Measurements from ENCODE around the gene FOXP2. TPM values are rescaled to one million over a fixed set of nuclear protein-coding genes. Genes with fewer than 3 reads are reported as not detected.

The FOXP2 gene
- total and polyA plus RNA-seq, 4 experiments from 2014 or later = not detected

DNA sequence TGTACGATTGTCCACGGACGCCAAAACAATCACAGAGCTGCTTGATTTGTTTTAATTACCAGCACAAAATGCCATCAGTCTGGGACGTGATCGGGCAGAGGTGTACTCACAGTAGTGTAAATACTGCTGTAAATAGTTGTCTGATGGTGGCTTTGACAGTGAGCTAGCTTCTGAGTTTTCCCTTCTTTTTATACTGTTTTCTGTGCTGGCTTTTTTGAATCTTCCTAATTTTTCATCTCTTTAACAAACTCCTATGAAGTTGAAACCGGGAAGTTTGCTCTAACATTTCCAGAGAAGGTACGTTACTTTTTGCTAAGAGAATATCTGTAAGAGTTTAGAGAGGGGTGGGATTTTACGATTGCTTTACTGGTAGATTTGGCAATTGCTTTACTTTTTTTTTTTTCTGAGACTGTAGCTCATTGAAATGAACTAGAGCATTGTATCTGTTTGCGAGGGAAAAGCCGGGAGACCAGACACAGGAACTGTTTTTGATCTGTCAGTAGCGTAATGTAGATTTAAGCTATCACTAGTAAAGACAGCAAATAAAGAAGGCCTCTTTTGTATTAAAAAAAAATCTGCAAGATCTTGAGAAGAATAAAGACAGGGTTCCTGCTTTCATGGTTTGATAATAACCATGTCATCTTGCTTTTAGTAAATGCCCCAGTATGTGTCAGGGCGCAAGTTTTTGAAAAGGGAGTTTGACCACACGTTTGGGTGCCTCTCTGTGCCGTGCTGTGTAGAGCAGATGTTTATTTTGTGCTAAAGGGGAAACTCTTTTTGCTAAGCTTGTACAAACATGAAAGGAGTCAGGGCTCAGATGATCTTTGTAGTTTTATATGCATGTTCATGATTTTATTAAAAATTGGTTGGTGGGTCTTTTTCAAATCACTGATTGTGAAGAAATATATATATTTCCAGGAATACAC is 712 bp downstream of the FOXP2 start:
- no peak overlapping the region for H3K27ac Mint-ChIP-seq
- Histone ChIP-seq H3K9me3 (ENCODE audit: control insufficient read depth in 1 of 2, low read length in 2 of 2) (no peaks in the 10 kb centered on the region), H3K27me3 (ENCODE audit: insufficient read depth, low read length) (no peaks in the 10 kb centered on the region), H3K4me1 (ENCODE audit: insufficient read depth, low read length) (no peaks in the 10 kb centered on the region), H3K27ac (ENCODE audit: low read depth, low read length) (no peak overlapping the region), H3K36me3 (ENCODE audit: insufficient read depth, low read length) (no peaks in the 10 kb centered on the region), H3K4me3 (ENCODE audit: low read length in 2 of 2) (no peak overlapping the region)
- no peaks in the 10 kb centered on the region for H3K9me3 Mint-ChIP-seq
- ChIA-PET POLR2A (ENCODE audit: partially characterized antibody) (no interaction called here), CTCF (ENCODE audit: partially characterized antibody) (interaction anchor here (0.6 kb wide), 1 partner anchor 110 kb away, joined by 3 read pairs; no protein-coding TSS in a partner anchor)
- H3K4me3 Mint-ChIP-seq = no peak overlapping the region
- DNase-seq = no peak
- intact Hi-C loops (cut with micrococcal nuclease) = no loop called here
- peaks cover 2 to 3% of the 10 kb centered on the region in 2 donors for H3K27me3 Mint-ChIP-seq
- H3K4me1 Mint-ChIP-seq = no peaks in the 10 kb centered on the region
- no peaks in the 10 kb centered on the region for H3K36me3 Mint-ChIP-seq

DNA sequence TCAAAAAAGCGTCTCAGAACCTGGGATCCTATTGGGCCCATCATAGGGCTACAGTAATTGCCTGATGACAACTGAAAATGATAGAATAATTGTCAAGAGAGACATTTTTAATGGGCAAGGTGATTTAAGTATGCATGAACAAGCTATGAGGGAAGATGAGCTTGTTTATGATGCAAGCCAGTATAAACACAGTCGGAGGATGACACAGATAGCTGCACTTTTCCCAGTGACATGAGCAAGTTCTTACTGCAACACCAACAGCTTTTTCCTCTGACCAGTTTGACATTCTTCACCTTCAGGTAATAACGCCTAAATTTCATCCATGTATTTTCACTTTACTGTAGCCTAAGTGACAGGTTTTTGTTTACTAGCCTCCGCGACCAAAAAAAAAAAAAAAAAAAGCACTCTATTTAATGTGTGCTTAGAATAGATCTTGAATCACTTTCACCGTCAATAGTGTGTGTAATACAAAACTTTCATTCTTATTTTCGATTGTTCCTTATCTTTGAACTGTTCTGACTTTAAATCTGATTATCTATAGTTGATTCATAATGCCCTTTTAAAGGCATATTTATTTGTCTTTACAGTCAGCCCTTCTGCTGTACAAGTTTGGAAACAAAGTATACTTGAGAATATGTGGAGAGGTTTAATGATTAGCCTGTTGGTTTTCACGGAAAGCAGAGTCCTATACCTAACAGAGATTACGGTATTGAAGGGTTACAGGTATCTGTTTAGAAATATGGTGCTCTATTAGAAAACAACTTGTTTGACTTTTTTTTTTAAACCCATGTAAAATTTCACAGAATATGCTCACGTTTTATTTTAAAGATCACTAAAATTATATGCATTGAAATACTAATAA is 1.7 kb downstream of the FOXP2 start:
- DNase-seq = no peak
- no peaks in the 10 kb centered on the region for H3K36me3 ChIP-seq (ENCODE audit: insufficient read depth, low read length)
- no peaks in the 10 kb centered on the region for H3K27me3 ChIP-seq (ENCODE audit: insufficient read depth, low read length)
- no peak overlapping the region for H3K4me3 ChIP-seq (ENCODE audit: low read length in 2 of 2)
- Mint-ChIP-seq H3K36me3 (no peaks in the 10 kb centered on the region), H3K4me1 (no peaks in the 10 kb centered on the region), H3K27me3 (peaks cover 0 to 3% of the 10 kb centered on the region in 2 donors), H3K27ac (no peak overlapping the region), H3K9me3 (no peaks in the 10 kb centered on the region), H3K4me3 (no peak overlapping the region)
- ChIA-PET CTCF (ENCODE audit: partially characterized antibody) (no interaction called here), POLR2A (ENCODE audit: partially characterized antibody) (no interaction called here)
- H3K27ac ChIP-seq (ENCODE audit: low read depth, low read length) = no peak overlapping the region
- H3K4me1 ChIP-seq (ENCODE audit: insufficient read depth, low read length) = no peaks in the 10 kb centered on the region
- intact Hi-C loops (cut with micrococcal nuclease) = no loop called here
- H3K9me3 ChIP-seq (ENCODE audit: control insufficient read depth in 1 of 2, low read length in 2 of 2) = no peaks in the 10 kb centered on the region

DNA sequence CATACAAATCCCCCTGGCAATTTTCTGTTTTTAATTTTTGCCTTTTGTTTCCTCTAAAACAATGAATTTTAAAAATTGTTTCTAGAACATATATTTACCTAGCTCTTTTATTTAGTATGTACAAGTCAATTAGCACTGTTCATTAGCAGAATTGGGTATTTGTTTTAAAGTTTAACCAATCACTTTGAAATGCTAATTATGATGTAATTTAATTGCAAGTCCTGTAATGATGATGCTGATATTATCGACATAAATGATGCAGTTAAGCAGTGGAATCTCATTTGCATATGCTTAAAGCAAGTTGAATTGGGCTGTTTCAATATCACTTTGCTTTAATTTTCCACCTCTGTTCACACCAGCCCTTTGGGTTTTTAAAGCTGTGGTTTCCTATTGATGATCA is 2.7 kb downstream of the FOXP2 start:
- Histone ChIP-seq H3K4me1 (ENCODE audit: insufficient read depth, low read length) (no peaks in the 10 kb centered on the region), H3K4me3 (ENCODE audit: low read length in 2 of 2) (no peak overlapping the region), H3K9me3 (ENCODE audit: control insufficient read depth in 1 of 2, low read length in 2 of 2) (no peaks in the 10 kb centered on the region), H3K36me3 (ENCODE audit: insufficient read depth, low read length) (no peaks in the 10 kb centered on the region), H3K27me3 (ENCODE audit: insufficient read depth, low read length) (no peaks in the 10 kb centered on the region), H3K27ac (ENCODE audit: low read depth, low read length) (no peak overlapping the region)
- ChIA-PET CTCF (ENCODE audit: partially characterized antibody) (no interaction called here), POLR2A (ENCODE audit: partially characterized antibody) (no interaction called here)
- Mint-ChIP-seq H3K27me3 (peaks cover 0 to 3% of the 10 kb centered on the region in 2 donors), H3K4me1 (no peaks in the 10 kb centered on the region), H3K4me3 (no peak overlapping the region), H3K27ac (no peak overlapping the region), H3K36me3 (no peaks in the 10 kb centered on the region), H3K9me3 (no peaks in the 10 kb centered on the region)
- intact Hi-C loops (cut with micrococcal nuclease) = no loop called here
- no peak for DNase-seq

DNA sequence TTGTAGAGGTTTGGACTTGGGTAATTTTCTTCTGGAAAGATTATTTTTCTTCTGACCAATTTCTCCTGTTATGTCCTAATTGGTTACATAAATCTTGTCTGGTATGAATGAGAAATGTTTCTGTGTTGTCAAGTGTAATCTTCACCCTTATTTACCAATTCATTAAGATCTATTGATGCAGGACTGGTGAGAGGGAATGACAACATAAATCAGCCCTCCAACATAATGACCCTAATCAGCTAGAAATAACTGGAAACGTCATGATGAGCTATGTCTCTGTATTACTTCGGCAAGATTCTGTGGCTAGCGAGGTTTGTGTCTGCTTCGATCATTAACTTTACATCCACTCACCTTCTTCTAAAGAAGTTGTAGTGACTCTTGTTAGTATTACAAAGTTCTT is 3.5 kb downstream of the FOXP2 start:
- no peaks in the 10 kb centered on the region for H3K9me3 Mint-ChIP-seq
- Histone ChIP-seq H3K36me3 (ENCODE audit: insufficient read depth, low read length) (no peaks in the 10 kb centered on the region), H3K4me1 (ENCODE audit: insufficient read depth, low read length) (no peaks in the 10 kb centered on the region), H3K27ac (ENCODE audit: low read depth, low read length) (no peak overlapping the region), H3K4me3 (ENCODE audit: low read length in 2 of 2) (no peak overlapping the region), H3K9me3 (ENCODE audit: control insufficient read depth in 1 of 2, low read length in 2 of 2) (no peaks in the 10 kb centered on the region), H3K27me3 (ENCODE audit: insufficient read depth, low read length) (no peaks in the 10 kb centered on the region)
- ChIA-PET POLR2A (ENCODE audit: partially characterized antibody) (no interaction called here), CTCF (ENCODE audit: partially characterized antibody) (no interaction called here)
- DNase-seq = no peak
- H3K27me3 Mint-ChIP-seq = peaks cover 0 to 3% of the 10 kb centered on the region in 2 donors
- no peak overlapping the region for H3K27ac Mint-ChIP-seq
- intact Hi-C loops (cut with micrococcal nuclease) = no loop called here
- no peak overlapping the region for H3K4me3 Mint-ChIP-seq
- no peaks in the 10 kb centered on the region for H3K36me3 Mint-ChIP-seq
- H3K4me1 Mint-ChIP-seq = no peaks in the 10 kb centered on the region

DNA sequence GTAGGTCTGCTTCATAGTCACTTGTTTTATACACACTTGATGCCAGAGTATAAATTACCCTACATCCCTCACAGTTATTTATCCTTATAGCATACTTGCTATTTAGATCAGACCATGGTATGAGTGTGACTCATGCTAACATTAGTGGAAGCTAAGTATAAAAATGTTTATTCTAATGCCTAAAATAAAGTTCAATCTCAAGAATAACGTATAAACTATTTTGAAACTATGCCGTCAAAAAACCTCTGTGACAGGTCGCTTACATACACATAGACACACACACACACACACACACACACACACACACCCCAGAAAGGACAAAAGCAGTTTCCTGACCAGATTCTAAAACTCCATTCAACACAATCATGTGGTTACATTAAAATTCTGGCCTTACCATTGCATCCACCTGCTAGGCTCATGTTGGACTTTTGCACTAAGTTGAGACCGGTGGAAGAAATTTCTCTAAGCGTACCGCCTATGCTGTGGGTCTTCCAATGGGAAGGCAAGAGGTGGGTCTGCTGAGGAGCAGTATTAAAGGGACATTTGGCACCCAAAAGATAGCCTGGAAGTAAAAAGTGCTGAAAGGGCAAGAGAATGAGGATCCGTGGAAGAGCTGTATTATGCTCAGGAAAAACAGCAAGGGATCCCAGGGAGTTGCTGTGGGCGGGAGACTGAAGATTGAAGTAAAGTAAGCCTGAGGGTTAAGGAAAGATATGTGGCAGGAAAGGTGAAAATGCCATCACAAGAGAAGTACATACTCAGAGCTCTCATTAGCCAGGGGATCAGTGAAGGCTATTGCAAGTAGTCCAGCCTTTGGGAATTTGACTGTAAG is 5.0 kb downstream of the FOXP2 start:
- no peaks in the 10 kb centered on the region for H3K36me3 Mint-ChIP-seq
- POLR2A ChIA-PET (ENCODE audit: partially characterized antibody) = no interaction called here
- no peaks in the 10 kb centered on the region for H3K36me3 ChIP-seq (ENCODE audit: insufficient read depth, low read length)
- H3K4me1 ChIP-seq (ENCODE audit: insufficient read depth, low read length) = no peaks in the 10 kb centered on the region
- CTCF ChIA-PET (ENCODE audit: partially characterized antibody) = no interaction called here
- peaks cover 0 to 3% of the 10 kb centered on the region in 2 donors for H3K27me3 Mint-ChIP-seq
- H3K9me3 Mint-ChIP-seq = no peaks in the 10 kb centered on the region
- H3K4me1 Mint-ChIP-seq = no peaks in the 10 kb centered on the region
- H3K9me3 ChIP-seq (ENCODE audit: control insufficient read depth in 1 of 2, low read length in 2 of 2) = no peaks in the 10 kb centered on the region
- intact Hi-C loops (cut with micrococcal nuclease) = no loop called here
- no peak overlapping the region for H3K27ac ChIP-seq (ENCODE audit: low read depth, low read length)
- H3K4me3 ChIP-seq (ENCODE audit: low read length in 2 of 2) = no peak overlapping the region
- no peak overlapping the region for H3K4me3 Mint-ChIP-seq
- DNase-seq = no peak
- H3K27ac Mint-ChIP-seq = no peak overlapping the region
- H3K27me3 ChIP-seq (ENCODE audit: insufficient read depth, low read length) = no peaks in the 10 kb centered on the region

DNA sequence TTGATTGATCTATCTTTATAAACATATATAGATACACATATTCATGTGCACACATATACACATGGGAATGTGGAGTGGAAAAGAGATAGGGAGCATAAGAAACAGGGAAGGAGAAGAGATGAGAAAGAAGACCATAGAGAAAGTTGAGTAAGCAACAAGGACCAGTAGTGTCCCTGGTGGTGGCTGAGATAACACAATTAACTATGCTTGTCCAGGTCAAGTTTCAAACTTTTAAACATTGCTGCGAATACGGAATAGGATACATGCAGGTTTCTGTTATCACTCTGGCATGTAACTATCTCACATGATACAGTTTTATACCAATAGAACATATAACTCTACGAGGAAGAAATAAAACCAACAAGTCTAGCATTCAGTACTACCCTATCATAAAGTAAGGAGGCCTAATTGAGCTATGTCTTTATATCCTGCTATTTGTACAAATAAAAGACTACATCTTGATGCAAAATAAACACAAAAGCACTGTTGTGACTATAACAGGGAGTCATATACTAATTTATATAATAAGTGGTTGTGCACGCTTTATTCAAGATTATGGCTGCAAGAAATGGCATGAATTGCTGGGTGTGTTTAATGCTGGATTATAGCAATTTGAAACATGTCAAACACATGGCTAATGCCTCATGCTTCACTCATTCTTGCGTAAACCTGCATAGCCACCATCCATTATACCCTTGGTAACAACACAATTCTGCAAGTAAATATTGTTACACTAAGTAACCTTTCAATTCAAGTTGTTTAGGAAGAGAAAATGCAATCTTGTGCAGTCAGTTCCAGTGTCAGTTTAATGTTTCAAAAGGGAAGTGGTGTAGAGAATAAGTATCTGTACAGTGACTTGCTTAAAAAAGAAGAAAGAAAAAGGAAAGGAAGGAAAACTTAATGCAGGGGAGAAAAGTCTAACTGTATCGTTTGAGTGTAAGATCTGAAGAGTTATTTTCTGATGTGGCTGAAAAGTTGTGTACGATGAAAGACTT is 8.2 kb downstream of the FOXP2 start:
- intact Hi-C loops (cut with micrococcal nuclease) = no loop called here
- H3K4me1 ChIP-seq (ENCODE audit: insufficient read depth, low read length) = no peaks in the 10 kb centered on the region
- no peaks in the 10 kb centered on the region for H3K27me3 ChIP-seq (ENCODE audit: insufficient read depth, low read length)
- CTCF ChIA-PET (ENCODE audit: partially characterized antibody) = no interaction called here
- Mint-ChIP-seq H3K4me1 (no peaks in the 10 kb centered on the region), H3K27me3 (no peaks in the 10 kb centered on the region), H3K36me3 (no peaks in the 10 kb centered on the region), H3K9me3 (no peaks in the 10 kb centered on the region), H3K4me3 (no peak overlapping the region), H3K27ac (no peak overlapping the region)
- no peak for DNase-seq
- no peaks in the 10 kb centered on the region for H3K36me3 ChIP-seq (ENCODE audit: insufficient read depth, low read length)
- no peaks in the 10 kb centered on the region for H3K9me3 ChIP-seq (ENCODE audit: control insufficient read depth in 1 of 2, low read length in 2 of 2)
- no peak overlapping the region for H3K4me3 ChIP-seq (ENCODE audit: low read length in 2 of 2)
- H3K27ac ChIP-seq (ENCODE audit: low read depth, low read length) = no peak overlapping the region
- POLR2A ChIA-PET (ENCODE audit: partially characterized antibody) = no interaction called here
